ENCODE results near the gene TUBB6.

Gene TUBB6

GRCh38 chr18:12295389-12296086, 12.5 kb upstream of the TUBB6 start:
- no peak overlapping the region for H3K27ac ChIP-seq
- TF ChIP-seq CTCF (IDR thresholded peaks at IDR 0.05; ENCODE audit: low read depth, low read length), result no peak
- H3K4me3 ChIP-seq (ENCODE audit: low read depth, low read length), result no peak overlapping the region
- no peaks in the 10 kb centered on the region for H3K27me3 ChIP-seq (ENCODE audit: insufficient read depth, low read depth, severe bottlenecking)
- no peaks in the 10 kb centered on the region for H3K36me3 ChIP-seq
- no peak for DNase-seq
- no peaks in the 10 kb centered on the region for H3K9me3 ChIP-seq (ENCODE audit: severe bottlenecking)

DNA sequence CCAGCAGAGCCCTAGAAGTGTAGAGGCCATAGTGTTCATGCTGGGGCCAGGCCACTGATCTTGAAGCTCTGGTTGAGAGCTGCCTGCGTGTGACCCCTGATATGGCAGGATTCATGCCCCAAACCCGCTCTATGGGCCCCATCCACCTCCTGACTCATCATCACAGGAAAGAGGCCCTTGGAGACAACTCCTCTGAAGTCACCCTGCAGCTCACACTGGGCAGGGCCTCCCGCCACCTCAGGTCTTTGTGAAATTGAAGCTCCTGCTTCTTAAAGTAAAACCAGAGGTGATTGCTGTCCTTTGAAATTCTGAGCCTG, 12.0 kb upstream of the TUBB6 start:
- Histone ChIP-seq H3K9me3 (ENCODE audit: severe bottlenecking) (no peaks in the 10 kb centered on the region), H3K36me3 (no peaks in the 10 kb centered on the region), H3K4me3 (ENCODE audit: low read depth, low read length) (no peak overlapping the region), H3K27me3 (ENCODE audit: insufficient read depth, low read depth, severe bottlenecking) (no peaks in the 10 kb centered on the region), H3K27ac (no peak overlapping the region)
- no peak for DNase-seq
- TF ChIP-seq CTCF (IDR thresholded peaks at IDR 0.05; ENCODE audit: low read depth, low read length), result no peak

DNA sequence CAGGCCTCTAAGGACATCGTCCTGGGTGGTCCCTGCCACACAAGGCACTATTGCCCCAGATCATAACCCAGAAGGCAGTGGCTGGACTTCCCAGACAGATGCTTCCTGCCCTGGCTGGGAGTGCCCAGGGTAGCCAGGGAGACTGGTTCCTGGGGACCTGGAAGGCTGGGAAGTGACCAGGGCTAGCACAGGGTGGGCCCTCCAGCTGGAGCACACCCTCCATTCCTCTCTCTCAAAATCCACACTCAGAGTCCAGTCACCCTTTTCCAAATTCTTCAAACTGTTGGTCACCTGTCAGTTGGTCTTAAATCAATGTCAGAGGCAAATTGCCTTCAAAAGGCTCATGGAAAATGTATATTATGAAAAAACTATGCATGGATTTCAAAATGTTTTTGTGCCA, 11.6 kb upstream of the TUBB6 start:
- H3K27ac ChIP-seq, result no peak overlapping the region
- TF ChIP-seq CTCF (IDR thresholded peaks at IDR 0.05; ENCODE audit: low read depth, low read length), result no peak
- no peak for DNase-seq

DNA sequence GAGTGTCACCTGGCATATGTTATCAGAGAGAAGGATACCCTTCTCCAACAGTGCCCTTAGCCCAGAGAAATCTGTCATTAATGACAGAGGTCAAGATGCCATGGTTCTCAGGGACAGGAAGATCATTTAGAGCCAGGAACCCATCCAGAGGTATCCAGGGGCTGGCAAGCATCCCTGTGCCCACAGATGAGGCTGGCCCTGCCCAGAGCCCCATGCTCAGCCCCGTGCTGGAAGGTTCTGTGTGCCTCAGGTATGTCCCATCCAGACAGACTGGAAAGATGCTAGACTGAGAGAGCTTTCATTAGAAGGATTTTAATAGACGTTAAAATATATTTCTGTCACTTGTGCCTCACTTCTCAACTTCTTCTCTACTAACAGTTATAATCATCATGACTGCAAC, 8.2 kb upstream of the TUBB6 start:
- no peaks in the 10 kb centered on the region for H3K9me3 ChIP-seq (ENCODE audit: severe bottlenecking)
- no peaks in the 10 kb centered on the region for H3K27me3 ChIP-seq (ENCODE audit: insufficient read depth, low read depth, severe bottlenecking)

More for the DNA sequence above, 11.6 kb upstream of the TUBB6 start:
- Histone ChIP-seq H3K36me3 (no peaks in the 10 kb centered on the region), H3K4me3 (ENCODE audit: low read depth, low read length) (no peak overlapping the region), H3K27me3 (ENCODE audit: insufficient read depth, low read depth, severe bottlenecking) (no peaks in the 10 kb centered on the region), H3K9me3 (ENCODE audit: severe bottlenecking) (no peaks in the 10 kb centered on the region)

DNA sequence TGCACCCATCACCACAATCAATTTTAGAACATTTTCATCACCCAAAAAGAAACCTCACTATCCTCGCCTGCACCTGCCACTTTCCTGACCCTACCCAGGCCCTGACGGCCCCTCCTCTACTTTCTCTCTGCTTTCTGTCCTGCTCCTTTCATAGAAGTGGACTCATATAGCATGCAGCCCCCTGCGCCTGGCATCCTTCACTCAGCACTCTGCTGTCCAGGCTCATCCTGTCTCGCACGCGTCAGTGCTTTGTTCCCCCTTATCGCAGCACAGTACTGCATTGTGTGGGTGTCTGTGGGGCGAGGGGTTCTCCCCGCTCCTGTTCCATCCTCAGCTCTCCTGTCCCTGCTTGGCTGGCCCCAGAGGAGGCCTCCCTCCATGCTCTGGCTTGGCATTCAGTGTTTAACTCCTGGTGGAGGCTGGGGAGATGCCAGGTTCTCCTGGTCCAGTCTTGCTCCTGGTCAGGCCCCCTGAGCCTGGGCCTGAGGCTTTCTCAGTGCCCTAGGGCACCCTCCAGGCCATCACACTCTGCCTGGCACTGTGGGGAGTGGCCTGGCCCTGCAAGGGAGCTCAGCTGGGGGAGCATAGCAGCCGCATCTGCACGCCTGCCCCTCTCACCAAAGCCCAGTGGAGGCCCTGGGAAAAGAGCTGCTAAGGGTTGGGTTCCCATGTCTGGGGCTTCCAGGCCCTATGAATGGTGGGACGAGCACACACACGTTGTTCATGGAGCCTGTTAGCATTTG, 6.6 kb upstream of the TUBB6 start:
- no peak for DNase-seq
- no peak for TF ChIP-seq CTCF (IDR thresholded peaks at IDR 0.05; ENCODE audit: low read depth, low read length)
- Histone ChIP-seq H3K9me3 (ENCODE audit: severe bottlenecking) (no peaks in the 10 kb centered on the region), H3K4me3 (ENCODE audit: low read depth, low read length) (no peak overlapping the region), H3K27me3 (ENCODE audit: insufficient read depth, low read depth, severe bottlenecking) (no peaks in the 10 kb centered on the region), H3K27ac (no peak overlapping the region), H3K36me3 (no peaks in the 10 kb centered on the region)

More for the DNA sequence above, 8.2 kb upstream of the TUBB6 start:
- TF ChIP-seq CTCF (IDR thresholded peaks at IDR 0.05; ENCODE audit: low read depth, low read length), result no peak
- no peak for DNase-seq
- no peaks in the 10 kb centered on the region for H3K36me3 ChIP-seq
- H3K27ac ChIP-seq, result no peak overlapping the region
- no peak overlapping the region for H3K4me3 ChIP-seq (ENCODE audit: low read depth, low read length)

Data from WERI-Rb-1 (cell line).